ENCODE results near the gene TECR.
"Not testable (repeated sequence)": the region's sequence is repeated elsewhere in the genome, so short reads cannot be mapped to it uniquely, and the experiment has no call there.

DNA sequence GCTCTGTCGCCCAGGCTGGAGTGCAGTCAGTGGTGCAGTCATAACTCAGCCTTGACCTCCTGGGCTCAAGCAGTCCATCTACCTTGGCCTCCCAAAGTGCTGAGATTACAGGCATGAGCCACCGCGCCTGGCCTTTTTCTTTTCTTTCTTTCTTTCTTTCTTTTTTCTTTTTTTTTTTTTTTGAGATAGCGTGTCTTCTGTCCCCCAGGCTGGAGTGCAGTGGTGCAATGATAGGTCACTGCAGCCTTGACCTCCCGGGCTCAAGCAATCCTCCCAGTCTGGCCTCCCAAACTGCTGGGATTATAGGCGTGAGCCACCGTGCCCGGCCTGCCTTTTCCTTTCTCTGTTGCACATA, 22.6 kb downstream of the TECR start:
- TF ChIP-seq, protein P1, sequence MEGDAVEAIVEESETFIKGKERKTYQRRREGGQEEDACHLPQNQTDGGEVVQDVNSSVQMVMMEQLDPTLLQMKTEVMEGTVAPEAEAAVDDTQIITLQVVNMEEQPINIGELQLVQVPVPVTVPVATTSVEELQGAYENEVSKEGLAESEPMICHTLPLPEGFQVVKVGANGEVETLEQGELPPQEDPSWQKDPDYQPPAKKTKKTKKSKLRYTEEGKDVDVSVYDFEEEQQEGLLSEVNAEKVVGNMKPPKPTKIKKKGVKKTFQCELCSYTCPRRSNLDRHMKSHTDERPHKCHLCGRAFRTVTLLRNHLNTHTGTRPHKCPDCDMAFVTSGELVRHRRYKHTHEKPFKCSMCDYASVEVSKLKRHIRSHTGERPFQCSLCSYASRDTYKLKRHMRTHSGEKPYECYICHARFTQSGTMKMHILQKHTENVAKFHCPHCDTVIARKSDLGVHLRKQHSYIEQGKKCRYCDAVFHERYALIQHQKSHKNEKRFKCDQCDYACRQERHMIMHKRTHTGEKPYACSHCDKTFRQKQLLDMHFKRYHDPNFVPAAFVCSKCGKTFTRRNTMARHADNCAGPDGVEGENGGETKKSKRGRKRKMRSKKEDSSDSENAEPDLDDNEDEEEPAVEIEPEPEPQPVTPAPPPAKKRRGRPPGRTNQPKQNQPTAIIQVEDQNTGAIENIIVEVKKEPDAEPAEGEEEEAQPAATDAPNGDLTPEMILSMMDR (IDR thresholded peaks at IDR 0.05; ENCODE audit: insufficient read depth, low read depth, low read length): not testable (repeated sequence)
- not testable (repeated sequence) for TF ChIP-seq EZH2 (IDR thresholded peaks at IDR 0.05; ENCODE audit: insufficient read depth, low read length)
